ENCODE results near the gene OR6K2.

OR6K2 gene

DNA sequence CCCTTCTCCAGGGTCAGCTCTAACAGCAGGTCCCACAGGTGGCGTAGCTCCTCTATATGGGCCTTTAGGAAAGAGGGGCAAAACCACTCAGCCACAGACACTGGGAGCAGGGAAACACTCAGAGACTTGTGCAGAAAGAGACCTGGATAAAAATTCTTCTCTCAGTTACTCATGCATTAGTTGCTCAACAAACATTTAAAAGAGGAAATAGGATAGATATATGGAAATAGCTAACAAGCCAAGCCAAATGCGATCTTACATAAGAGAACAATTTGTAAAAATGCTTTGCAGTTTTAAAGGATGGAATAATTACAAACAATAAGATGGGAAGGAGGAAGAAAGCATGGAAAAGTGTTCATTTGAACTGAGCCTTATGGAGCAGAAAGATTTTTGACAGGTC, 18.8 kb downstream of the OR6K2 start:
- Histone ChIP-seq H3K4me2 (ENCODE audit: insufficient read depth, low read length, poor library complexity, severe bottlenecking) (no peak overlapping the region), H3K27ac (replicated peaks; ENCODE audit: low read length) (no peak overlapping the region), H2BK5ac (ENCODE audit: low read length) (no peak overlapping the region), H3K4ac (ENCODE audit: low read length) (no peak overlapping the region), H2BK12ac (ENCODE audit: low read length) (no peak overlapping the region), H2BK15ac (ENCODE audit: low read length) (no peak overlapping the region), H3K9me3 (replicated peaks in 1 of 2; ENCODE audit: control insufficient read depth in 2 of 2, insufficient read depth in 1 of 2, low read depth in 1 of 2, low read length in 2 of 2) (no peaks in the 10 kb centered on the region), H3K4me1 (ENCODE audit: control insufficient read depth in 2 of 2, insufficient read depth in 1 of 2, low read depth in 1 of 2, low read length in 2 of 2) (no peaks in the 10 kb centered on the region), H3K27me3 (ENCODE audit: control insufficient read depth in 3 of 3, insufficient read depth in 3 of 3, low read depth in 1 of 3, low read length in 3 of 3) (no peaks in the 10 kb centered on the region), H3K23ac (ENCODE audit: low read depth, low read length, poor library complexity) (no peak overlapping the region), H2AK5ac (ENCODE audit: low read depth, low read length) (no peak overlapping the region), H4K8ac (ENCODE audit: low read depth, low read length) (no peak overlapping the region), H3K79me1 (ENCODE audit: low read depth, low read length) (no peaks in the 10 kb centered on the region), H3K18ac (ENCODE audit: low read length) (no peak overlapping the region), H3K4me3 (ENCODE audit: low read length in 2 of 2) (no peak overlapping the region), H2BK120ac (ENCODE audit: low read depth, low read length) (no peak overlapping the region), H3K36me3 (replicated peaks in 1 of 2; ENCODE audit: control insufficient read depth in 2 of 2, insufficient read depth in 2 of 2, low read length in 2 of 2) (no peaks in the 10 kb centered on the region), H3K14ac (ENCODE audit: low read length) (no peak overlapping the region), H2AFZ (ENCODE audit: low read length) (no peak overlapping the region), H3K9ac (ENCODE audit: low read depth, low read length, poor library complexity) (no peak overlapping the region), H4K91ac (ENCODE audit: low read depth, low read length, poor library complexity) (no peak overlapping the region)
- no CpG with 5 or more reads among the region's 2 CpGs for WGBS, 2 donors (ENCODE audit: extremely low coverage in 2 of 2, insufficient read length in 2 of 2, insufficient replicate concordance in 1 of 2)
- no peak for DNase-seq (ENCODE audit: low spot score)

DNA sequence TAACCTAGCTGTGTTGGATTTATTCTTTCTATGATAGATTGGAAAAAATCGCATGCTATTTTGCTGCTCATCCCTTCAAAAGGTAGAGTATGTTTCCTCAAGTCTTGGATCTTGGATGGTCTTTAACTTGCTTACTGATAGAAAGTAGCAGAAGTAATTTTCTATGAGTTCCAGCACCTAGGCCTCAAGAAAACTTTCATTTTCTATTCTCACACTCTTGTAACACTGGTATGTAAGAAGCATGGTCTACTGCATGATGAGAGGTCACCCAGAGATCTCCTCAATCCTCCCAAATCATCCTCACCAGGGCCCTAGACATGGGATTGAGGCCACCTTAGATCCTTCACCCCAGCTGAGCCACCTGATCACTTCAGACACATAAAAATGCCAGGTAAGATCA, 21.2 kb downstream of the OR6K2 start:
- H2BK5ac ChIP-seq (ENCODE audit: low read length): no peak overlapping the region
- no peak overlapping the region for H2BK12ac ChIP-seq (ENCODE audit: low read length)
- DNase-seq (ENCODE audit: low spot score): no peak
- H4K91ac ChIP-seq (ENCODE audit: low read depth, low read length, poor library complexity): no peak overlapping the region
- no peaks in the 10 kb centered on the region for H3K79me1 ChIP-seq (ENCODE audit: low read depth, low read length)
- H3K9me3 ChIP-seq (replicated peaks in 1 of 2; ENCODE audit: control insufficient read depth in 2 of 2, insufficient read depth in 1 of 2, low read depth in 1 of 2, low read length in 2 of 2): no peaks in the 10 kb centered on the region
- no peak overlapping the region for H3K4me2 ChIP-seq (ENCODE audit: insufficient read depth, low read length, poor library complexity, severe bottlenecking)
- H3K14ac ChIP-seq (ENCODE audit: low read length): no peak overlapping the region
- no peak overlapping the region for H2AK5ac ChIP-seq (ENCODE audit: low read depth, low read length)
- no CpG with 5 or more reads among the region's 1 CpG for WGBS, 2 donors (ENCODE audit: extremely low coverage in 2 of 2, insufficient read length in 2 of 2, insufficient replicate concordance in 1 of 2)
- peak overlapping the region; percentile 2 for H3K9ac ChIP-seq (ENCODE audit: low read depth, low read length, poor library complexity)
- H3K27ac ChIP-seq (replicated peaks; ENCODE audit: low read length): no peak overlapping the region
- H3K4me3 ChIP-seq (ENCODE audit: low read length in 2 of 2): no peak overlapping the region
- H3K23ac ChIP-seq (ENCODE audit: low read depth, low read length, poor library complexity): no peak overlapping the region
- no peaks in the 10 kb centered on the region for H3K4me1 ChIP-seq (ENCODE audit: control insufficient read depth in 2 of 2, insufficient read depth in 1 of 2, low read depth in 1 of 2, low read length in 2 of 2)
- H3K18ac ChIP-seq (ENCODE audit: low read length): no peak overlapping the region
- H2AFZ ChIP-seq (ENCODE audit: low read length): no peak overlapping the region
- no peaks in the 10 kb centered on the region for H3K36me3 ChIP-seq (replicated peaks in 1 of 2; ENCODE audit: control insufficient read depth in 2 of 2, insufficient read depth in 2 of 2, low read length in 2 of 2)
- no peak overlapping the region for H2BK120ac ChIP-seq (ENCODE audit: low read depth, low read length)
- H2BK15ac ChIP-seq (ENCODE audit: low read length): no peak overlapping the region
- no peak overlapping the region for H4K8ac ChIP-seq (ENCODE audit: low read depth, low read length)
- no peak overlapping the region for H3K4ac ChIP-seq (ENCODE audit: low read length)
- H3K27me3 ChIP-seq (ENCODE audit: control insufficient read depth in 3 of 3, insufficient read depth in 3 of 3, low read depth in 1 of 3, low read length in 3 of 3): no peaks in the 10 kb centered on the region

DNA sequence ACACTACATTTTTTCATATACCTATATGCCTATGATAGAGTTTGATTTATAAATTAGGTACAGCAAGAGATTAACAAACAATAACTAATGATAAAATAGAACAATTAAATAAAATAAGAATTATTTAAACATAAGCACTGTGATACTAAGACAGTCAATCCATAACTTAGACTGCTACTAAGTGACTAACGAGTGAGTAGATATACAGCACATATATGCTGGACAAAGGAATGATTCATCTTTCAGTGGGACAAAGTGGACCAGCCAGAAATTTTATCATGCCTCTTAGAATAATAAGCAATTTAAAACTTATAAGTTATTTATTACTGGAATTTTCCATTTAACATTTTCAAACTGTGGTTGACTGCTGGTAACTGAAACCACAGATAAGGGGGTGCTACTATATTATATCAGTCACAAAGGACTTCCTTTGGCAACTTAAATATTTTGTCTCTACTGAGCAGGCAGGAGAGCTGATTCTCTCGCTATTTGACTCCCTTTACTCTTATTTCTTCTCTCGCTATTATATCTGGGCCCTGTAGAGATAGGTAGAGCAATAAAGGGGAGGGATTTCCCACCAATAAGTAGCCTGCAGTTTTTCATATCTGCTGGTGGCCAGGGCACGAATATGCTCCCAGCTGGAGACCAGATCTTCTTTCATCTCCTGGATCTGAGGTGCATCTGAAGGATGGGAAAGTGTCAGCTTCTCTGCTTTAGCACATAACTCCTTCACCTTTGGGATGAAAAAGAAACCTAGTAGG, 24.7 kb downstream of the OR6K2 start:
- H3K9me3 ChIP-seq (replicated peaks in 1 of 2; ENCODE audit: control insufficient read depth in 2 of 2, insufficient read depth in 1 of 2, low read depth in 1 of 2, low read length in 2 of 2): no peaks in the 10 kb centered on the region

DNA sequence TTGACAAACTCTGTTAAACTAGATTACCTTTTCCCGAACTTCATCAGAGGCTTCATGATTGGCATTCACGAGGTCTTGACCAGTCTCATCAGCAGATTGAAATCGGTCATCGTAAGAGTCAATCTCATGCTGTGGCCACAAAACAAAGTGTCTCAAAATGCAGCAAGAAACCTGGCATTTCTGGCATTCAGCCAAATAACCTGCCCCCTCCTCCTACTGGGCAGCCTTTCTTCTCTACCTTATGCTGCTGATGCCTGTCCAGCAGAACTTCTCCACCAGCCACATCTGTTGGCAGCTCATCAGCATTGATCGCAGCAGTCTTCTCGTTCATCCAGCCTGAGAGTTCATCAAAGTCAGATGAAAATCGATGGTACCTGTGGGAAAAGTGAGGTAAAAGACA, 26.1 kb downstream of the OR6K2 start:
- H3K4me2 ChIP-seq (ENCODE audit: insufficient read depth, low read length, poor library complexity, severe bottlenecking): no peak overlapping the region

More for the DNA sequence above, 24.7 kb downstream of the OR6K2 start:
- H2BK15ac ChIP-seq (ENCODE audit: low read length): no peak overlapping the region
- no peaks in the 10 kb centered on the region for H3K27me3 ChIP-seq (ENCODE audit: control insufficient read depth in 3 of 3, insufficient read depth in 3 of 3, low read depth in 1 of 3, low read length in 3 of 3)
- no peak overlapping the region for H4K8ac ChIP-seq (ENCODE audit: low read depth, low read length)
- no peak overlapping the region for H2BK12ac ChIP-seq (ENCODE audit: low read length)
- no peak overlapping the region for H3K18ac ChIP-seq (ENCODE audit: low read length)
- H3K27ac ChIP-seq (replicated peaks; ENCODE audit: low read length): no peak overlapping the region
- no peak overlapping the region for H4K91ac ChIP-seq (ENCODE audit: low read depth, low read length, poor library complexity)
- H3K79me1 ChIP-seq (ENCODE audit: low read depth, low read length): no peaks in the 10 kb centered on the region
- no peak overlapping the region for H3K4me3 ChIP-seq (ENCODE audit: low read length in 2 of 2)
- WGBS, 2 donors (ENCODE audit: extremely low coverage in 2 of 2, insufficient read length in 2 of 2, insufficient replicate concordance in 1 of 2): no CpG with 5 or more reads among the region's 4 CpGs
- no peak overlapping the region for H3K14ac ChIP-seq (ENCODE audit: low read length)
- no peak overlapping the region for H3K4me2 ChIP-seq (ENCODE audit: insufficient read depth, low read length, poor library complexity, severe bottlenecking)
- no peak overlapping the region for H3K4ac ChIP-seq (ENCODE audit: low read length)
- H2AK5ac ChIP-seq (ENCODE audit: low read depth, low read length): no peak overlapping the region
- H3K4me1 ChIP-seq (ENCODE audit: control insufficient read depth in 2 of 2, insufficient read depth in 1 of 2, low read depth in 1 of 2, low read length in 2 of 2): no peaks in the 10 kb centered on the region
- H2BK5ac ChIP-seq (ENCODE audit: low read length): no peak overlapping the region
- H3K9ac ChIP-seq (ENCODE audit: low read depth, low read length, poor library complexity): no peak overlapping the region
- H2BK120ac ChIP-seq (ENCODE audit: low read depth, low read length): no peak overlapping the region
- DNase-seq (ENCODE audit: low spot score): no peak
- H2AFZ ChIP-seq (ENCODE audit: low read length): no peak overlapping the region
- no peaks in the 10 kb centered on the region for H3K36me3 ChIP-seq (replicated peaks in 1 of 2; ENCODE audit: control insufficient read depth in 2 of 2, insufficient read depth in 2 of 2, low read length in 2 of 2)
- no peak overlapping the region for H3K23ac ChIP-seq (ENCODE audit: low read depth, low read length, poor library complexity)

More for the DNA sequence above, 26.1 kb downstream of the OR6K2 start:
- H3K79me1 ChIP-seq (ENCODE audit: low read depth, low read length): no peaks in the 10 kb centered on the region
- no peak overlapping the region for H3K14ac ChIP-seq (ENCODE audit: low read length)
- H3K4me1 ChIP-seq (ENCODE audit: control insufficient read depth in 2 of 2, insufficient read depth in 1 of 2, low read depth in 1 of 2, low read length in 2 of 2): no peaks in the 10 kb centered on the region
- H3K27me3 ChIP-seq (ENCODE audit: control insufficient read depth in 3 of 3, insufficient read depth in 3 of 3, low read depth in 1 of 3, low read length in 3 of 3): no peaks in the 10 kb centered on the region
- no peaks in the 10 kb centered on the region for H3K36me3 ChIP-seq (replicated peaks in 1 of 2; ENCODE audit: control insufficient read depth in 2 of 2, insufficient read depth in 2 of 2, low read length in 2 of 2)
- H2AFZ ChIP-seq (ENCODE audit: low read length): no peak overlapping the region
- no peak overlapping the region for H3K23ac ChIP-seq (ENCODE audit: low read depth, low read length, poor library complexity)
- H2BK12ac ChIP-seq (ENCODE audit: low read length): no peak overlapping the region
- H3K9ac ChIP-seq (ENCODE audit: low read depth, low read length, poor library complexity): no peak overlapping the region
- H3K4me3 ChIP-seq (ENCODE audit: low read length in 2 of 2): no peak overlapping the region
- H3K18ac ChIP-seq (ENCODE audit: low read length): no peak overlapping the region
- no peak for DNase-seq (ENCODE audit: low spot score)
- H3K9me3 ChIP-seq (replicated peaks in 1 of 2; ENCODE audit: control insufficient read depth in 2 of 2, insufficient read depth in 1 of 2, low read depth in 1 of 2, low read length in 2 of 2): no peaks in the 10 kb centered on the region
- no peak overlapping the region for H3K27ac ChIP-seq (replicated peaks; ENCODE audit: low read length)
- H2BK5ac ChIP-seq (ENCODE audit: low read length): no peak overlapping the region
- H4K91ac ChIP-seq (ENCODE audit: low read depth, low read length, poor library complexity): no peak overlapping the region
- H2AK5ac ChIP-seq (ENCODE audit: low read depth, low read length): no peak overlapping the region
- no peak overlapping the region for H2BK15ac ChIP-seq (ENCODE audit: low read length)
- no peak overlapping the region for H2BK120ac ChIP-seq (ENCODE audit: low read depth, low read length)
- WGBS, 2 donors (ENCODE audit: extremely low coverage in 2 of 2, insufficient read length in 2 of 2, insufficient replicate concordance in 1 of 2): no CpG with 5 or more reads among the region's 7 CpGs
- H3K4ac ChIP-seq (ENCODE audit: low read length): no peak overlapping the region
- no peak overlapping the region for H4K8ac ChIP-seq (ENCODE audit: low read depth, low read length)

All from neuronal stem cell (in vitro differentiated cells).